Measurements from ENCODE around the gene CYB5B. TPM values are rescaled to one million over a fixed set of nuclear protein-coding genes. Genes with fewer than 3 reads are reported as not detected.

Gene CYB5B
- total and polyA plus RNA-seq, 12 donors, result 153 to 1,039 (median 465) TPM

DNA sequence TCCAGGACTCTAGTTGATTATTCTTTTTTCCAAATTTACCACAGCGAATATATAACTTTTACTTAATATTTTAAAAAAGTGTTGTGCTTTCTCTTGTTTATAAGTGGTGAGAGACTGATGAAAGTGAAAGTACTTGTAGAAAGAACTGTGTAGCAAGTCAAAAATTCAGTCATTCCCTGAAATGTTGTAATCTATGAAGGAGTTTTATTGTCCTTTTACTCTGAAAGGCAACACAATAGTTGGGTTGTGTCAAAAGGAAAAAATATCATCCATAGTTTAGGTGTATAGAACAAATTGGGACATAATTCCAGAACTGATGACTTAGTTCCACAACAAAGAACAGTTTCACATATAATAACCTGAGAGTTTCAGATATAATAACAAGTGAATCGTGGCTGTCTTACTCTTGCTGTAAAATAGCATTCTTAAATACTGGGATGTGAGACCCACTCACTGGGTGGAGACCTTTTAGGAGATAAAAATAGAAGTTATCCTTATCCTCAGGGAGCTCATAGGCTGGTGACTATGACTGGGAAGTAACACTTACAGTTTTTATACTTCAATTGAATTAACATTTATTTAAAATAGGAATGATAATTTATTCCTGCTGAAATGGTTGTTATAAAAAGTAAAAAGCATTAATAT, 20.6 kb downstream of the CYB5B start:
- Histone ChIP-seq H3K27me3 (no peaks in the 10 kb centered on the region), H3K4me1 (replicated peaks in 1 of 2) (peaks cover 32 to 78% of the 10 kb centered on the region in 2 donors), H3K27ac (peak overlapping the region in 3 of 5 donors; percentile 83 to 91 (median 90)), H3K9me3 (replicated peaks in 1 of 3) (no peaks in the 10 kb centered on the region), H3K36me3 (replicated peaks in 1 of 2) (peaks cover 0 to 30% of the 10 kb centered on the region in 2 donors), H3K4me3 (peak overlapping the region in 1 of 4 donors; percentile 44)
- DNase-seq, result no peak
- TF ChIP-seq POLR2A (IDR thresholded peaks at IDR 0.05), result no peak
- TF ChIP-seq, protein P1, sequence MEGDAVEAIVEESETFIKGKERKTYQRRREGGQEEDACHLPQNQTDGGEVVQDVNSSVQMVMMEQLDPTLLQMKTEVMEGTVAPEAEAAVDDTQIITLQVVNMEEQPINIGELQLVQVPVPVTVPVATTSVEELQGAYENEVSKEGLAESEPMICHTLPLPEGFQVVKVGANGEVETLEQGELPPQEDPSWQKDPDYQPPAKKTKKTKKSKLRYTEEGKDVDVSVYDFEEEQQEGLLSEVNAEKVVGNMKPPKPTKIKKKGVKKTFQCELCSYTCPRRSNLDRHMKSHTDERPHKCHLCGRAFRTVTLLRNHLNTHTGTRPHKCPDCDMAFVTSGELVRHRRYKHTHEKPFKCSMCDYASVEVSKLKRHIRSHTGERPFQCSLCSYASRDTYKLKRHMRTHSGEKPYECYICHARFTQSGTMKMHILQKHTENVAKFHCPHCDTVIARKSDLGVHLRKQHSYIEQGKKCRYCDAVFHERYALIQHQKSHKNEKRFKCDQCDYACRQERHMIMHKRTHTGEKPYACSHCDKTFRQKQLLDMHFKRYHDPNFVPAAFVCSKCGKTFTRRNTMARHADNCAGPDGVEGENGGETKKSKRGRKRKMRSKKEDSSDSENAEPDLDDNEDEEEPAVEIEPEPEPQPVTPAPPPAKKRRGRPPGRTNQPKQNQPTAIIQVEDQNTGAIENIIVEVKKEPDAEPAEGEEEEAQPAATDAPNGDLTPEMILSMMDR (IDR thresholded peaks at IDR 0.05), result no peak
- WGBS, 4 donors, result 13 to 27% (median 19%) methylated on average over 2 of the region's 2 CpGs
- intact Hi-C loops (cut with DNase I), result no loop called here

- intact Hi-C loops (cut with DNase I), result no loop called here
- no peak for DNase-seq
- 52 to 62% (median 60%) methylated on average over 3 of the region's 3 CpGs for WGBS, 4 donors
- TF ChIP-seq, protein P1 (IDR thresholded peaks at IDR 0.05), result no peak
- no peak for TF ChIP-seq POLR2A (IDR thresholded peaks at IDR 0.05)
- Histone ChIP-seq H3K36me3 (replicated peaks in 1 of 2) (peaks cover 0 to 32% of the 10 kb centered on the region in 2 donors), H3K4me1 (replicated peaks in 1 of 2) (peaks cover 16 to 48% of the 10 kb centered on the region in 2 donors), H3K4me3 (peak overlapping the region in 1 of 4 donors; percentile 7), H3K27ac (peak overlapping the region in 3 of 5 donors; percentile 6 to 67 (median 42)), H3K9me3 (replicated peaks in 1 of 3) (no peaks in the 10 kb centered on the region), H3K27me3 (no peaks in the 10 kb centered on the region)
Observed at GRCh38 chr16:69448470-69449193, 24.2 kb downstream of the CYB5B start.

GRCh38 chr16:69451166-69451565, 26.7 kb downstream of the CYB5B start:
- Histone ChIP-seq H3K36me3 (replicated peaks in 1 of 2) (peaks cover 0 to 32% of the 10 kb centered on the region in 2 donors), H3K27ac (no peak overlapping the region)
- no peak for DNase-seq

GRCh38 chr16:69453936-69454335, 29.5 kb downstream of the CYB5B start:
- WGBS, 4 donors, result 71 to 96% (median 76%) methylated on average over 1 of the region's 1 CpG
- DNase-seq, result no peak
- intact Hi-C loops (cut with DNase I), result no loop called here
- H3K4me3 ChIP-seq, result no peak overlapping the region
- H3K9me3 ChIP-seq (replicated peaks in 1 of 3), result no peaks in the 10 kb centered on the region
- H3K27ac ChIP-seq, result no peak overlapping the region
- TF ChIP-seq POLR2A (IDR thresholded peaks at IDR 0.05), result no peak
- TF ChIP-seq, protein P1 (IDR thresholded peaks at IDR 0.05), result no peak
- peaks cover 0 to 28% of the 10 kb centered on the region in 2 donors for H3K4me1 ChIP-seq (replicated peaks in 1 of 2)
- no peaks in the 10 kb centered on the region for H3K27me3 ChIP-seq
- H3K36me3 ChIP-seq (replicated peaks in 1 of 2), result peaks cover 0 to 15% of the 10 kb centered on the region in 2 donors

More at GRCh38 chr16:69451166-69451565, 26.7 kb downstream of the CYB5B start:
- H3K4me1 ChIP-seq (replicated peaks in 1 of 2), result peaks cover 0 to 33% of the 10 kb centered on the region in 2 donors
- 76 to 88% (median 81%) methylated on average over 4 of the region's 4 CpGs for WGBS, 4 donors
- intact Hi-C loops (cut with DNase I), result no loop called here
- TF ChIP-seq POLR2A (IDR thresholded peaks at IDR 0.05), result no peak
- TF ChIP-seq, protein P1 (IDR thresholded peaks at IDR 0.05), result no peak
- H3K27me3 ChIP-seq, result no peaks in the 10 kb centered on the region
- no peaks in the 10 kb centered on the region for H3K9me3 ChIP-seq (replicated peaks in 1 of 3)
- no peak overlapping the region for H3K4me3 ChIP-seq
